Putamen (tissue), 1 donor: ENCODE measurements around the gene CLASP1.
"Not testable (repeated sequence)": the region's sequence is repeated elsewhere in the genome, so short reads cannot be mapped to it uniquely, and the experiment has no call there.

Experiments used
- DNase-seq: peaks from one replicate; pipeline ENCODE4 v3.0.0-alpha.2; 2016; ENCODE audit warnings: low spot score

CLASP1 gene

DNA sequence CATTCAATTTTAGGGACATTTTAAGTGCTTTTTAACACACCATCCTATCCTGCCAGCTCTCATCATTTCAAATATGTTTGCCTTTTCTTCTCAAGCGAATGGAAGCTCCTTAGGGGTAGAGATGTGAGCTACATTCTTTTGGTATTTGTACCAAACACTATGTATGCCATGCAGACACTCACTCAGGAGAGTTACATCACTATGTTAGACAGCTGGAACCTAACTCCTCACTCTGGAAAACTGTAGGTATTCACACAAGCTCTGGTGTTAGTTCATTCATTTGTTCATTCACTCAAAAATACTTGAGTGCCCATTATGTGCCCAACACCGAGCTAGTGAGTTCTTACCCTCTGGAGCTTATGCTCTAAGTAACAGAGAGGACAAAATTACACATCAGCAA lies 144.9 kb downstream of the CLASP1 start:
- no peak for DNase-seq

DNA sequence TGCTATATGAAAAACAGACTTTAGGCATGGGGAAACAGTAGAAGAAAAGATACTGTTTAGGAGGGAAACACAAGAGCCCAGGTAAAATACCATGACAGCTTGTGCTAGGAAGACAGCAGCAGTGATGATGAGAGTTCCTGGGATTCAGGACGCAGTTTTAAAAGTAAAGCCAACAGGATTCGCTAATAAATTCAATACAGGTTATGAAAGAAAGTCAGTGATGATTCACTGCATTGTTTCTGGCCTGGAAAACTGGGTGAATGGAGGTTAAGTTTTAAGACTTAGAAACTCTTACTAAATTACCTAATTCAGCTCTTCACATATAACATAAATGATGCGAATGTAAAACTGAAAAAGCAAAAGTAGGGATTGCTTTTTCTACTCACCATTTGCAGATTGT lies 146.5 kb downstream of the CLASP1 start:
- DNase-seq = peak; percentile 38

DNA sequence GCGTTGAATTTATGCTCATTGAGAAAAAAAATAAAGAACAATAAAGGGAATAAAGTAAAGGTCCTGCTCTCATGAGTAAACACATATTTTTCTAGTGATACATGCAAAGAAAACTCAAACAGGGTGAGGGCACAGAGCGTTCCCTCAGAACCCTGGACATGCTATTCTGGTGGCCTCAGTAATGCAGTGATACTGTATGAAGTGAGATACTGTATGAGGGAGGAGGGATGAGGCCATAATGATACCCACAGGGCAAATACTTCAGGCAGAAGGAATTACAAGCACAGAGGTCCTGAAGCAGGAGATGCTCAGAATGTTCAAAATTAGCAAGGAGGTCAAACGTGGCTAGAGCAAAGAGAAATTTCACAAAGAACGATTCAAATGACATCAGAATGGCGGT lies 147.0 kb downstream of the CLASP1 start:
- no peak for DNase-seq

DNA sequence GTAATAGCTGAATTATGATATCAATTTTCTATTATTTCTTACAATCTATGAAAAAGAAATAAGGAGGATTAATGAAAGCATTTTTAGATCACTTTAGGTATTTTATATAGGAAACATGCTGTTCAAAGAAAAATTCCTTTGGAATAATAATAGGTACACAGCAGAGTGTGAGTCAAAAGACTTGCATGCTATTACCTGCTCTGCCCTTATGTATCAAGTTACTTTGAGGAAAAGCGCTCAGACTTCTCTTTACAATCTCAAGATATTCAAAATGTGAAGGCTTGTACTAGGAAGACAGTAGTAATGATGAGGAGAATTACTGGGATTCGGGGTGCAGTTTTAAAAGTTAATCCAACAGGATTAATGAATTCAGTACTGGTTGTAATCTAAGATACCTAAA lies 147.7 kb downstream of the CLASP1 start:
- DNase-seq = no peak

DNA sequence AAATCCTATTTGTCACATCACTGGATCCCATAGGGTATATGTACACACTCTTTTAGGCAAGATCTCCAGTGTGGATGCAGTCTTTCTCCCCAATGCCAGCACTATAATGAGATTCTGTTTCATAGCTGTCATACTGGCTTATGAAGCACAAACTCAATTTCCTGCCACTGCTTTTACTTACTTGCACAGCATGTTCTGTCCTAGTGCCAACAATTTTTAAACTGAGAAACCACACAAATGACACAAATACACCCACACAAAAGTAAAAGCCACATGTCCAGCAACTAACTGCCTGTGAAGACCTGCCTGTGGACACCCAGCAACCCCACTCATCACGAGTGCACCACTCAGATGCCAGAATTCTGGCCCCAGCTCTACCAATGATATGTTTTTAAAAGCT lies 148.2 kb downstream of the CLASP1 start:
- no peak for DNase-seq

DNA sequence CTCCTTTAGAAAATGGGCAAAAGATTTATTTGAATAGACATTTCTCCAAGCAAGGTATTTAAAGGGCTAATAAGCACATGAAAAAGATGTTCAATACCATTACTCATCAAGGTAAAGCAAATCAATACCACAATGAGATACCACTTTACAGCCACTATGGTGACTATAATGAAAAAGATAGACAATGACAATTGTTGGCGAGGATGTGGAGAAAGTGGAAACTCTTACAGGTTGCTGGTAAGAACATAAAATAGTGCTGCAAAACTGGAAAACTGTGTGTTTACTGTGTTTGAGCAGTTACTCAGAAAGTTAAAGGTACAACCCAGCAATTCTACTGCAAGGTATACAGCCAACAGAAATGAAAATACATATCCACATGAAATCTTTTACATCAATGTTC lies 150.5 kb downstream of the CLASP1 start:
- DNase-seq = no peak

DNA sequence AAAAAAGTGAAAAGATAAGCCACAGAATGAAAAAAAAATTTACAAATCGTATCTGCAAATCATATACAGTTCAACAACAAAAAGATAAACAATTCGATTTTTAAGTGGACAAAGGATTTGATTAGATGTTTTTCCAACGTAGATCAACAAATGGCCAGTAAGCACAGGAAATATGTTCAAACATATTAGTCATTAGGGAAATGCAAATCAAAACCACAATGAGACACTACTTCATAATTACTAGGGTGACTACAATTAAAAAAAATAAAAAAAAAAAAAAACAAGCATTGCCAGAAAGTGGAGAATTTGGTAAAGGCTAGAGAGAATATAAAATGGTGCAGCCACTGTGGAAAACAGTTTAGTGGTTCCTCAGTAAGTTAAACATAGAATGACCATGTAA lies 156.9 kb downstream of the CLASP1 start:
- DNase-seq = no peak

DNA sequence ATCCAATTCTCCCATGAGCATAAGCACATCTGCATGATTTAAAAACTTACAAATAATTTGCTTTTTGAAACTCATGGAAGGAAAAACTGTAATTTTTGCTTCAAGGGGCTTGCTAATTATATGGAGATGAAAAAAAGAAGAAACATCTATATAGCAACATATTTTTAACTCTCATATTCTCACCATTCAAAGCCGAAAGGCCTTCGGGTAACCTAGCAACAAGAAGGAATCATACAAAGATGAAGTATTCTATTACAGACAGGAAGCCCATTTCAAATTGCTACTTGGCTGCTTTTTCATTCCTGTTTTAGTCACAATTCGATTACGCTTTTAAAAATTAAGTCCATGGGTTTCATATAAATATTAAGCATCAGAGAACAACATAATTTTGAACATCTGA lies 157.7 kb downstream of the CLASP1 start:
- DNase-seq = no peak

DNA sequence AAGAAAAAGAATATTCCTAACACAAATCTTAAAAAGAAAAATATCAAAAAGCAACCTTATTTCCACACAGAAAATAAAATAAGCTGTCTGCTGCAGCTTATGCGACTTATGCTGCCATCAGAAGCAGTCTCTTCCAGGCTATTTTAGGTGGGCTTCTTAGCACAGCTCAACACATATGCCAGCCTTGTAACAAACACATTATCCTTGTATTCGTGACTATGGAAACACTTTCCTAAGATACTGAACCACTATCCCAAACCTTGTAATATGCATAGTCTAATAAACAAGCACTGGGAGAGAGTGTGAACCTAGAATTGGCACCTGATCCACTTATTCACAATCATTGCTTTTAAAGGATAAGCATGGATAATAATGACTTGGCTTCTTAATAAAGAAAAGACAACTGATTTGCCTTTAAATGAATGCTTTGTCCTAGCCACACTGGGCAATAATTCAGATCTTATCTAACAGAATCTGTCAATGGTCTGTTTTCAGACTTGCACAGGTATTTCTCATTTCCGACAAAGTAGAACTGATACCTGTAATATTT lies 158.6 kb downstream of the CLASP1 start:
- no peak for DNase-seq

DNA sequence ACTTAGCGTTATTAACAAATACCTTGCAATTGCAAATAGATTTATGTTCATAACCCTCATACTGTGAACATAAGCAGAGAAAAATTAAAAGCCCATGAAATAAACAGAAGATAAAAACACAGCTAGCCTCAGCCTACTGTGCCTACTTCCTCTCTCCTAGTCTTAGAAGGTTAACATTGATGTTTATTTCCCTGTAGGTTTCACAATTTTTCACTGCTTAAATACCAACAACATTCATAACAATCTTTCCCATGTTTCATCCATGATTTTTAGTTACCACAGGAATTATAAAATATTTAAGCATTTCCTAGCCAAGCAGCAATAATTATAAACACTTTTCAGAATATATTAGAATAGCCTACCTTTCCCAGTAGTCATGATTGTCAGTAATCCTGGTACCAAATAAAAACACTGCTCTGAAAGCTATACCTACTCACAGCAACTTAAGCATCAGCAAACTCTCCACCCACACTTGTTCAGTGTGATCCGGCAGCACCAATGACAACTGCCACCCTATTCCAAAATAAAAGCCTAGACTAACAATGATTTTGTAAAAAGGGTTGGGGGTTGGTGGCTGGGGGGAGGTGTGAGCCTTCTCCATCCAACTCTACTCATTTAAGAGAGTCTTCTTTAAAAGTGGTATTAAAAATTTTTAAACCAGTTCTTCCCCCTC lies 159.2 kb downstream of the CLASP1 start:
- no peak for DNase-seq

DNA sequence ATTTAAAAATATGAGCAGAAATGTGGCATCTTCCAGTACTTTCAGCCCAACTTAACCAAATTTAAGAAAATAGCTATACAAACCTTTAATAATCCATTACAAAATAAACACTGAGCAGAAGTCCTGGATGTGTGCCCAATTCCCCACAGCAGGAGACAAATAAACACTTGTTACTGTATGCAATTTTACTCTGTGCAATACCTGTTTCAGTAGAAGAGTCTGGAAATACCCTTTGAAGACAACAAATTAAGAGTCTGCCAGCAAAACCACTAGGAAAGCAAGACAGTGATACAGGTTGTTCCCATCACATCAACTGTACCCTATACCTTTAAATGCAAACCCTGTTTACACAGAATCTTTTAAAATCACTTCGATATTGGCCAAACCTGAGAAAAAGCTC lies 160.0 kb downstream of the CLASP1 start:
- DNase-seq = no peak

DNA sequence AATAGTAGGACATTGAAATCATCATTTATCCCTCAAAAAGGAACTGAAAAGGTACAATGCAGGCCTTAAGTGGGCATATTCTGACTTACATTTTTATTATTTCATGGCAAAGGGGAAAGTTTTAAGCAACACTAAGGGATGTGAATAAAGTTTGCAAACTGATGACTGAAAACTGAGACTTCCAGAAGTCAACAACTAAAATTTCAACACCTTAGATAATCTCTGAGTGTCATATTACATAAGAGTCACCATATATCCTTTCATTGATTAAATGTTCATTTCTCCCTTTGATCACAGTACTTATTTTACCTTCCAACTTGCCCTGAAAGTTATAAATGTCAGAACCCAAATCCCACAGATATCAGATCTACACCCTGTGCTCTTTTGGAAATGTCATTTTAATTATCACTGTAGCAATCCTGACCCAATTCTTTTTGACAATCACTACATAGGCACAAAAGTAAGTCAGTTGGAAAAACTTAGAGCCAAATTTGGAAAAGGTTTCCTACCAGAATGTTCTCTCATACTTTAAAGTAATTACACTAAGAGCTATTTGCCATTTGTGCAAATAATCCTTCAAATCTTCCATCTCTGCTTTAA lies 163.0 kb downstream of the CLASP1 start:
- peak; percentile 69 for DNase-seq

DNA sequence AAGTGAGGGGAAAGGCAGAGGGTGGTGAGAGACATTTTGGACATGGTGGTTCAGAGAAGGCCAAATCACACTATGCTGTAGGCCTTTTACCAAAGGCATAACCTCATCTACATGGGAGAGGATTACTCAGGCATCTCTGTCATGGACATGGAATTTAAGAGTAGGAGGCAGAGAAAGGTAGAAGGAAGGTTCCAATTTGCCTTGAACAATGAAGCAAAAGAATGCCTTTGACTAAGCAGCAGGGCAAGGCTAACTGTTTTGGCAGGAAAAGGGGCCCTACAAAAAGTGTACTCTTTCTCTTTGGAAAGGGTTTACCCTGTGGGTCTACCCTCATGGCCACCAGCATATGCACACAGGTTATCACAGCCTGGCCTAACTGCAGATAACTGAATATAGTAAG lies 164.2 kb downstream of the CLASP1 start:
- DNase-seq = no peak

DNA sequence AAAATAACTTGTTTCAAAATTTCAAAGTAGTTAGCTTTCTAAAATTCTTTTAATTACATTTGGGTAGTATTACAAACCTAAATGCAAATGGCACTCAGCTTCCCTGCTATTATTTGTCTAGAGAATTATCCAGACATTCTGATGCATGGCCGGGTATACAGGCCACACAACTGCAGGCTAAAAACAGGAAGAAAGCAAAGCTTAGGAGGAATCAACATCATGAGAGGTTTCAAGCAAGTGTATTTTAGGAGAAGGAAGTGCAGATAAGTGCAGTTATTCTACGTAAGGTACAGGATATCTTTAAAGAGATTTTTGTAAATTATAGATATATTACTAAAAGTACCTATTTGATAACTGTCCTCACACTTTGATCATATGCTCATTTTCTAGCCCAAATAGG lies 165.4 kb downstream of the CLASP1 start:
- DNase-seq = no peak

DNA sequence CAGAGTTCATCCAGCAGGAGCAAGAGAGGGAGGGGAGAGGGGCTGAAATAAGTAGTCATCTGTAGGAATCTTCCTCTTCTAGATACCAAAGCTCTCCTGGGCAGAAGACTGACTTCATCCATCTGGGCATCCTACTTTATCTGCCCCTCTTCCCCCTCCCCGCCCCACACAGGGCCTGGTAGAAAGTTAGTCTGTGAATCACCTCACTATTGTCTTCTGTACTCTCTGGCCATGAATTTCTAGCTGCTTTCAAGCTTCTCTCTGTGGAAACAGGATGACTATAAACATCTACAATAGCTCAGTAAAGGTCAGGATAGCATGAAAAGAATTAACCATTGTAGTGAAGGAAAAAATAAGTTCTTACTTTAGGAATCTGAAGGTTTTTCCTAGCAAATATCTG lies 166.2 kb downstream of the CLASP1 start:
- no peak for DNase-seq

DNA sequence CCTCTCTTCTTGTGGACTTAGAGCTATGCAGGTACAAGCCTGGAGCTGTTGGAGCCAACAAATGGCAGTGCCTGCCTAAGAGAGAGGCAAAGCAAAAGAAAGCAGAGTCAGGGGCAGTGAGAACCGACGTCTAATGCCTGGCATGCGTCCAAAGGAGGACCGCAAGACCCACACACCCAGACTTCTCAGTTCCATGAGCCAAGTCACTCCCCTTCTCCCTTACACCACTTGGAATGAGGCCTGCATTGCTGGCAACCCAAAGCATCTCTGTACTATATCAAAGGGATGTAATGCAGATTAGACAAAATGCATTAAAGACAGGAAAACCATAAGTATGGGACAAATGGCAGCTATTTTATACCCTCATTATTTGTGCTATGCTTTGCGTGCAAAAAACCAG lies 168.4 kb downstream of the CLASP1 start:
- DNase-seq = no peak

DNA sequence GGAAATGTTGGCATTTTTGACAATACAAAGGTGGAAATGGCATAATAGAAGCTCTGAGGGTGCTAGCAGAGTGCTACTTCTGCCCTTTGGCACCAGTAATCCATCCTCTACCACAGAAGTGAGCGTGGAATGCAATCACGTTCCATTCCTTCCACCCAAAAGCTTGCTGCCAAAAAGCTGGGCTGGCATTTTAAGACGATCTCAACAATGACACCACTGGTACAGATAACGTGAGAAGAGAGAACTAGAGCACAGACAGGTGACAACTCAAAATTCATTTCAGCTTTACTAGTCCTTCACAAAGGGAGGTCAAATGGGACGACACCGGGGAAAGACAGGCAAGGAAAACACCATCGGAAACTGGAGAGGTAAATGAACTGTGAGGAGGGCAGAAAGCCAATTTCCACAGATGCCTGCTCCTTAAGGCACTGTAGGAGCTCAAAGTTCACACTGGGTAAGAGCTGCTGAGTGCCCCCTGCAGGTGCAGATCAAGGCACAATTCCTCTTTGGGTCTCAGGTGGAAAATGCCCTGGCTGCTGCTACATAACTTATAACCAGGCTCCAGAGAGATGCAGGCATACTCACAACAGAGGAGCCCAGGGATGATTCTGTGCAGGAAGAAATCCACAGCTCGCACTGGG lies 169.3 kb downstream of the CLASP1 start:
- DNase-seq = no peak

DNA sequence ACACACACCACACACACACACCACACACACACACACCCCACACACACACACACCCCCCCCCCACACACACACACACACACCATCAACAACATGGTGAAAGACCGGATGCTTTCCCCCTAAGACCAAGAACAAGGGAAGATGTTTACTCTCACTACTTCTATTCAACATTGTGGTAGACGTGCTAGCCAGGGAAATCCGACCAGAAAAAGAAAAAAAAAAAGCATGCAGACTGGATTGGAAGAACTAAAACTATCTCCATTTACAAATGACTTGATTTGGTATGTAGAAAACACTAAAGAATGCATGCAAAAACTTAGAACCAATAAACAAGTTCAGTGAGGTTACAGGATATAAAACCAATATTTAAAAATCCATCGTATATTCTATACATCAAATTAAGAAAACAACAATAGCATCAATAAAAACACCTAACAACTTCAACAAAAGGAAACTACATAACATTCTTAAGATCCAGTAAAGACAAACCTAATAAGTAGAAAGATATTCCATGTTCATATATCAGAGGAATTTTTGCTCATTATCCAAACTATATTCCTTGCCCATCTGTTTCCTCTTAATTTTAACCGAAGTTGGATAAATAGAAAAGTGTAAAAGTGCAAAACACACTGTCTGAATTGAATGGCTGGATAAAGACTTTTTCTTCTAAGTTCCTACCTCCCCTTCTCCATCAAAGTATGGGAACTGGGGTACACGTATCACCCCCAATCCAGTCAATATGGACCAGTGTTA lies 170.1 kb downstream of the CLASP1 start:
- no peak for DNase-seq

DNA sequence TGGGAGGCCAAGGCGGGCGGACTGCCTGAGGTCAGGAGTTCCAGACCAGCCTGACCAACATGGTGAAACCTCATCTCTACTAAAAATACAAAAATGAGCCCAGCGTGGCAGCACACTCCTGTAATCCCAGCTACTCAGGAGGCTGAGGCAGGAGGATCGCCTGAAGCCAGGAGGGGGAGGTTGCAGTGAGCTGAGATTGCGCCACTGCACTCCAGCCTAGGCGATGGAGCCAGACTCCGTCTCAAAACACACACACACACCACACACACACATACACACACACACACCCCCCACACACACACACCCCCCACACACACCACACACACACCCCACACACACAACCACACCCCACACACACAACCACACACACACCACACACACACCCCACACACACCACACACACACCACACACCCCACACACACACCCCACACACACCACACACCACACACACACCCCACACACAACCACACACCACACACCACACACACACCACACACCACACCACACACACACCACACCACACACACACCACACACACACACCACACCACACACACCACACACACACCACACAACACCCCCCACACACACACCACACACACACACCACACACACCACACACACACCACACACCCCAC lies 170.8 kb downstream of the CLASP1 start:
- DNase-seq = not testable (repeated sequence)

DNA sequence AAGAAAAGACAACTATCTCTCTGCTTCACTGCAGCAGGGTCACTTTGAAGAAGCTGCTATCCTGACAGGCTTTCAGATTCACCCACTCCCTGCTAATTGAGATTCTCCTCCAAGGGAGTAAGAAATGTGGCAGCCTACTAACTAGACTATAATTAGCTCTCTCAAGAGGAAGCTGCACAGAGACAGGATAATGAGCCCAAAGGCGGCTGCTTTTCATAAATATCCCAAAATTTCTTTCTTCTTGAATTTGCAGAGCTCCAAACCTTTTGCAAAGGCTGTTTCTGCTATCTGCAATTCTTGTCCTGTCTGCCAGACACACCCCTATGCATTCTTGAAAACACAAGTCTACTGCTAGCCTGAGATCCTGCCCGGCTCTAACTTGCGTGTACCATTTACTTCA lies 172.6 kb downstream of the CLASP1 start:
- DNase-seq = peak; percentile 79

DNA sequence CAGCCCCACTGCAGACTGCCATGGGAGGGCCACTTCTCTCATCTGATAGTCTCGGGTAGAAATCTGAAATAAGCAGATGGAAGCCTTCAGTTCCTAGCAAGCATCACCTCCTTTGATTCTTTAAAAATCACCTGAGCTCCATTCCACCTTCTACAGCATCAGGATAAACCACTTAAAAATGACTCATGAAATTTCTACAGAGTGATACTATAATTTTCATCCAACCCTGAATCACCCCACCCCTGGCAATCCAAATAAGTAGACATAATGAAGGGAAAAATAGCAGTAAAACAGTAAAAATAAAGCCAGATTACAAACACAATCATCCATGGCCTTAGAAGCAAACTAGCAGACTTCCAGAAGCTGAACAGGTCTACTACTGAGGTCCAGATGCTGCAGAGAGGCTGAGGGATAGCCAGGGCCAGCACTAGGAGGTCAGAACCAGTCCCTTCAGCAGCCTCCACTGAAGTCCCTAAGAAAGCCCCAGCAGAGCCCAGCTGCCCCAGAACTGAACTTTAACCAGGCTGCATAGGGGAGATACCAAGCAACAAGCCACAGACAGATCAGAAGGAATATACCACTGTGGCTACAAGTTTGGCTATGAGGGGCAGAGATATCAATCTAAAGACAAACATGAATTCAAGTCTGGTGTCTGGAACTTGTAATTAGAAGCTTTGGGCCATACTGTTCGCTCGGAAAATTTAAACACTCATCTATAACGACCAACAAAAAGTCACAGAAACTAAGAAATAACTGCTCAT lies 173.3 kb downstream of the CLASP1 start:
- DNase-seq = no peak
